K562 (cell line): ENCODE results near the gene DPT. TPM values are rescaled to one million over a fixed set of nuclear protein-coding genes. Genes with fewer than 3 reads are reported as not detected.

Source experiments
- ATAC-seq: fragments of 200-7000 bp; cut with Tn5 transposase; 3 replicates; pipeline ENCODE4 v1.9.1; 2020; ENCODE audit warnings: moderate library complexity
- BruUV-seq: library from RNA; stranded (reverse); fragments of 400-500 nt; replicated peaks from 2 replicates; lab custom pipeline; 2021; lab: Mats Ljungman, UMichigan
- CTCF ChIA-PET: fragments of 300-600 bp; formaldehyde crosslinking; extraction: SDS; loops from one replicate; lab custom pipeline; 2021; ENCODE audit warnings: low intra/inter-chr PET ratio; lab: Yijun Ruan, JAX
- POLR2A ChIA-PET: fragments of 300-600, 350-650 bp; sonication (Branson Sonifier 250); formaldehyde crosslinking; extraction: SDS; loops from one replicate; lab custom pipeline; 2021; ENCODE audit warnings: antibody characterized with exemption, inconsistent platforms; lab: Yijun Ruan, JAX
- DNase-seq, 4 experiments: peaks; one replicate each; pipeline versions ENCODE4 v3.0.0 to v3.0.0-alpha.2; 2011 to 2018; ENCODE audit warnings: low spot score in 3 of 4, mixed read lengths in 3 of 4; ENCODE audit errors: extremely low read depth in 1 of 4
- FAIRE-seq: peaks from 2 replicates; lab custom pipeline; 2011; peaks lifted over from hg19 to GRCh38; lab: Jason Lieb, UNC
- H2AFZ ChIP-seq: 2 replicates; pipeline ENCODE4 v1.6.0; 2011; ENCODE audit warnings: low read depth, low read length, control low read depth, inconsistent platforms
- H3K27ac ChIP-seq: fragments of 200-600 bp; 3 replicates; pipeline ENCODE4 v1.8.0; 2011; ENCODE audit warnings: low read depth, mild to moderate bottlenecking, control low read depth, inconsistent platforms, low read length, moderate library complexity, mixed read lengths; ENCODE audit errors: extremely low read depth
- H3K27me3 ChIP-seq, 2 experiments: fragments of 300-600 bp in 1 of 2; 2 replicates in 1 of 2; 3 replicates in 1 of 2; pipeline versions ENCODE4 v1.6.0 to v1.8.0; 2011; ENCODE audit warnings: inconsistent platforms in 2 of 2, low read length in 2 of 2, mild to moderate bottlenecking in 1 of 2, mixed read lengths in 1 of 2, moderate library complexity in 1 of 2; ENCODE audit not compliant: control insufficient read depth in 2 of 2, insufficient read depth in 2 of 2
- H3K36me3 ChIP-seq: fragments of 300-600 bp; 3 replicates; pipeline ENCODE4 v1.8.0; 2011; ENCODE audit warnings: mild to moderate bottlenecking, low read length, inconsistent platforms; ENCODE audit not compliant: control insufficient read depth, insufficient read depth
- H3K4me1 ChIP-seq, 2 experiments: fragments of 200-600 bp in 1 of 2; replicated peaks in 1 of 2; 2 replicates in 1 of 2; 3 replicates in 1 of 2; pipeline versions ENCODE4 v1.5.1 to v1.8.0; 2011; ENCODE audit warnings: inconsistent platforms in 2 of 2, low read length in 2 of 2, mild to moderate bottlenecking in 1 of 2, mixed read lengths in 1 of 2, moderate library complexity in 1 of 2; ENCODE audit not compliant: control insufficient read depth in 2 of 2, insufficient read depth in 2 of 2
- H3K4me2 ChIP-seq: 2 replicates; pipeline ENCODE4 v1.6.1; 2011; ENCODE audit warnings: low read length, control low read depth, inconsistent platforms, mixed read lengths; ENCODE audit not compliant: insufficient read depth
- H3K4me3 ChIP-seq: fragments of 200-600 bp; sonication (generic), shearing (Covaris generic); 2 replicates; pipeline ENCODE4 v1.5.1; 2016; ENCODE audit warnings: control low read depth, inconsistent platforms
- H3K79me2 ChIP-seq: fragments of 200-600 bp; 3 replicates; pipeline ENCODE4 v1.8.0; 2011; ENCODE audit warnings: low read length, inconsistent platforms; ENCODE audit not compliant: control insufficient read depth, insufficient read depth
- H3K9ac ChIP-seq, 2 experiments: 2 replicates each; pipeline versions ENCODE4 v1.6.0 to v1.6.1; 2011; ENCODE audit warnings: low read depth in 2 of 2, low read length in 2 of 2, control low read depth in 1 of 2, inconsistent platforms in 1 of 2, mild to moderate bottlenecking in 1 of 2, mixed read lengths in 1 of 2; ENCODE audit not compliant: insufficient read depth in 1 of 2
- H3K9me1 ChIP-seq: one replicate; pipeline ENCODE4 v1.6.0; 2011; ENCODE audit warnings: inconsistent platforms, mild to moderate bottlenecking, low read length, moderate library complexity; ENCODE audit not compliant: control insufficient read depth, insufficient read depth
- H3K9me3 ChIP-seq: replicated peaks from 2 replicates; pipeline ENCODE4 v1.5.1; 2011; ENCODE audit warnings: low read depth, low read length, inconsistent platforms; ENCODE audit not compliant: control insufficient read depth, insufficient read depth
- H4K20me1 ChIP-seq: replicated peaks from 2 replicates; pipeline ENCODE4 v1.6.1; 2011; ENCODE audit warnings: low read length, inconsistent platforms, mixed read lengths; ENCODE audit not compliant: control insufficient read depth, insufficient read depth
- CCAR2 ChIP-seq: fragments of 200-400 bp; formaldehyde crosslinking; IDR thresholded peaks from 2 replicates; pipeline ENCODE4 v1.6.1; 2017; ENCODE audit warnings: mild to moderate bottlenecking, low read depth, low read length
- COPS2 ChIP-seq: fragments of 450-650 bp; conservative IDR thresholded peaks from 2 replicates; pipeline ENCODE4 v1.6.1; 2016; ENCODE audit warnings: mild to moderate bottlenecking, moderate library complexity
- CXXC5 ChIP-seq: fragments of 250-450 bp; sonication (Bioruptor Pico); IDR thresholded peaks from 2 replicates; pipeline ENCODE4 v1.8.0; 2022; ENCODE audit warnings: inconsistent platforms, mild to moderate bottlenecking, moderate library complexity
- ETV1 ChIP-seq: fragments of 450-650 bp; conservative IDR thresholded peaks from 2 replicates; pipeline ENCODE4 v1.6.1; 2016; ENCODE audit warnings: missing genetic modification characterization, control low read depth, low read depth, missing compliant biosample characterization
- FOSL1 ChIP-seq: fragments of 200-800 bp; sonication (Bioruptor generic); conservative IDR thresholded peaks from 2 replicates; pipeline ENCODE4 v1.6.1; 2016; ENCODE audit warnings: missing genetic modification characterization, missing compliant biosample characterization
- GABPA ChIP-seq: fragments of 200-800 bp; sonication (Bioruptor generic); conservative IDR thresholded peaks from 2 replicates; pipeline ENCODE4 v1.6.1; 2016; ENCODE audit warnings: low read depth, missing genetic modification characterization, missing compliant biosample characterization
- GTF3C2 ChIP-seq: IDR thresholded peaks from 3 replicates; pipeline ENCODE4 v1.6.1; 2011; ENCODE audit warnings: borderline replicate concordance, mild to moderate bottlenecking, moderate library complexity; ENCODE audit not compliant: insufficient read length; ENCODE audit errors: extremely low read depth
- IRF2 ChIP-seq: sonication (generic); formaldehyde crosslinking; IDR thresholded peaks from 2 replicates; pipeline ENCODE4 v1.8.1; 2022; ENCODE audit warnings: mild to moderate bottlenecking, missing genetic modification reagents
- MEIS2 ChIP-seq: fragments of 450-650 bp; IDR thresholded peaks from 2 replicates; pipeline ENCODE4 v1.6.1; 2014; ENCODE audit warnings: mild to moderate bottlenecking; ENCODE audit not compliant: partially characterized antibody
- NFXL1 ChIP-seq: fragments of 450-650 bp; formaldehyde crosslinking; IDR thresholded peaks from 2 replicates; pipeline ENCODE4 v1.4.0; 2021; ENCODE audit warnings: mild to moderate bottlenecking
- NRF1 ChIP-seq, 2 experiments: fragments of 450-650 bp; IDR thresholded peaks in 1 of 2; conservative IDR thresholded peaks in 1 of 2; 2 replicates each; pipeline ENCODE4 v1.6.1; 2014; ENCODE audit warnings: mild to moderate bottlenecking in 2 of 2
- RBM17 ChIP-seq: fragments of 200-400 bp; formaldehyde crosslinking; IDR thresholded peaks from 2 replicates; pipeline ENCODE4 v1.6.1; 2017; ENCODE audit warnings: low read depth, mild to moderate bottlenecking, low read length, borderline replicate concordance
- SLC30A9 ChIP-seq: fragments of 250-450 bp; sonication (Bioruptor Pico); IDR thresholded peaks from 2 replicates; pipeline ENCODE4 v1.8.0; 2022; ENCODE audit warnings: mild to moderate bottlenecking, moderate library complexity
- ZNF146 ChIP-seq: IDR thresholded peaks from one replicate; pipeline ENCODE4 v1.6.1; 2018; ENCODE audit warnings: missing compliant biosample characterization; ENCODE audit not compliant: unreplicated experiment
- WGBS: fragments of 100-300 bp; shearing (Covaris generic); methylation state at CpG from one replicate; pipeline ENCODE4 v1.1.6; 2016; ENCODE audit warnings: low coverage, mixed read lengths; ENCODE audit not compliant: insufficient coverage; ENCODE audit errors: missing lambda C conversion rate; 5-methylcytosine and 5-hydroxymethylcytosine counted together
- in situ Hi-C: fragments of 300-500 bp; cut with MboI; formaldehyde crosslinking; loops from 4 replicates; pipeline ENCODE4 v1.15.0; 2018; ENCODE audit warnings: inconsistent platforms, mixed read lengths
- intact Hi-C: fragments of 100-400 bp; cut with micrococcal nuclease; formaldehyde crosslinking; loops from 2 replicates; pipeline ENCODE4 v1.14.2; 2022
- polyA plus RNA-seq, 8 experiments: library from polyadenylated mRNA; depleted of rRNA in 4 of 8; stranded (reverse) in 5 of 8; unstranded in 3 of 8; fragments of >200 nt; fragmentation: Nextera tagmentation in 2 of 8; fragmentation: Illumina TruSeq in 1 of 8; extraction: Ambion mirVana in 2 of 8; extraction: Trizol in 1 of 8; gene quantifications; 2 replicates each; pipeline versions ENCODE4 v1.2.1 to v1.2.3, GENCODE V29; 2011 to 2014; ENCODE audit warnings: inconsistent platforms in 1 of 8, missing spikeins in 1 of 8
- total RNA-seq, 7 experiments: library from RNA; depleted of rRNA in 6 of 7; stranded (reverse); fragments of >200 nt in 6 of 7; fragmentation: Illumina TruSeq in 2 of 7; extraction: Trizol in 2 of 7; gene quantifications; 2 replicates each; pipeline versions ENCODE4 v1.2.1 to v1.2.3, GENCODE V29; 2011 to 2021; ENCODE audit warnings: low replicate concordance in 1 of 7

The DPT gene
- total and polyA plus RNA-seq, 9 of the 15 experiments (the other 6 are each of a cell fraction or from before 2014, with no cell fraction given), result not detected

- no peaks in the 10 kb centered on the region for H3K79me2 ChIP-seq
- H3K27me3 ChIP-seq, result no peaks in the 10 kb centered on the region
- no peaks in the 10 kb centered on the region for H3K4me1 ChIP-seq
- DNase-seq, result no peak
- no TSS peak for BruUV-seq
- WGBS, result 1% methylated on average over 8 of the region's 8 CpGs
- no peak overlapping the region for H3K4me3 ChIP-seq
- no peaks in the 10 kb centered on the region for H3K36me3 ChIP-seq
- TF ChIP-seq CXXC5 (CRISPR knock-in tag) (no peak), MEIS2 (peak; percentile 11), COPS2 (no peak)
- no peak overlapping the region for H3K9ac ChIP-seq
- H2AFZ ChIP-seq, result no peak overlapping the region
- no peaks in the 10 kb centered on the region for H3K9me3 ChIP-seq
- no peak overlapping the region for H3K4me2 ChIP-seq
- in situ Hi-C loops, result no loop called here
- POLR2A ChIA-PET, result no interaction called here
- H4K20me1 ChIP-seq, result no peaks in the 10 kb centered on the region
- no peak overlapping the region for H3K27ac ChIP-seq
- no peak for FAIRE-seq
- H3K9me1 ChIP-seq, result no peaks in the 10 kb centered on the region
- ATAC-seq, result no peak
- CTCF ChIA-PET, result no interaction called here
- intact Hi-C loops, result no loop called here
Measured at GRCh38 chr1:168693197-168693871, 35.7 kb downstream of the DPT start.

- in situ Hi-C loops, result no loop called here
- no peak overlapping the region for H3K4me3 ChIP-seq
- 1% methylated on average over 3 of the region's 3 CpGs for WGBS
- POLR2A ChIA-PET, result no interaction called here
- no peaks in the 10 kb centered on the region for H3K27me3 ChIP-seq
- no peaks in the 10 kb centered on the region for H3K4me1 ChIP-seq
- CTCF ChIA-PET, result no interaction called here
- no TSS peak for BruUV-seq
- no peak overlapping the region for H3K4me2 ChIP-seq
- H3K9me3 ChIP-seq, result no peaks in the 10 kb centered on the region
- H3K36me3 ChIP-seq, result no peaks in the 10 kb centered on the region
- no peaks in the 10 kb centered on the region for H4K20me1 ChIP-seq
- intact Hi-C loops, result no loop called here
- H2AFZ ChIP-seq, result no peak overlapping the region
- no peak overlapping the region for H3K9ac ChIP-seq
- H3K79me2 ChIP-seq, result no peaks in the 10 kb centered on the region
- DNase-seq, result no peak
- FAIRE-seq, result no peak
- H3K27ac ChIP-seq, result no peak overlapping the region
- ATAC-seq, result no peak
- no peaks in the 10 kb centered on the region for H3K9me1 ChIP-seq
- TF ChIP-seq RBM17, result no peak
- no peak for TF ChIP-seq ZNF146
- TF ChIP-seq SLC30A9 (CRISPR knock-in tag), result no peak
- no peak for TF ChIP-seq CCAR2
- no peak for TF ChIP-seq IRF2 (CRISPR knock-in tag)
- no peak for TF ChIP-seq NFXL1
- TF ChIP-seq GABPA (tag), result no peak
- TF ChIP-seq FOSL1 (tag), result no peak
- TF ChIP-seq ETV1 (tag), result no peak
- TF ChIP-seq NRF1 (conservative IDR thresholded peaks at IDR 0.05 in 1 of 2, IDR thresholded peaks at IDR 0.05 in 1 of 2), result no peak
- no peak for TF ChIP-seq GTF3C2
Measured at GRCh38 chr1:168692472-168692871, 36.5 kb downstream of the DPT start.
